Measurements from ENCODE around the gene CNKSR2.

CNKSR2 gene

GRCh38 chrX:21678048-21678612, 303.9 kb downstream of the CNKSR2 start:
- no peak for DNase-seq

- DNase-seq = no peak
Observed at GRCh38 chrX:21683941-21684340, 309.7 kb downstream of the CNKSR2 start.

- DNase-seq = no peak
Observed at GRCh38 chrX:21691512-21692018, 317.3 kb downstream of the CNKSR2 start.

GRCh38 chrX:21698272-21698671, 324.1 kb downstream of the CNKSR2 start:
- DNase-seq = no peak

GRCh38 chrX:21699136-21699535, 324.9 kb downstream of the CNKSR2 start:
- DNase-seq = no peak

GRCh38 chrX:21700275-21700674, 326.1 kb downstream of the CNKSR2 start:
- DNase-seq = no peak

GRCh38 chrX:21700967-21701366, 326.7 kb downstream of the CNKSR2 start:
- no peak for DNase-seq

GRCh38 chrX:21702725-21703124, 328.5 kb downstream of the CNKSR2 start:
- DNase-seq = no peak

Data from stimulated activated CD4-positive, alpha-beta T cell treated with anti-CD3 and anti-CD28 coated beads, Interleukin-12 subunit alpha, Interleukin-12 subunit beta, amount 100 ng/mL, for 4 hours (primary cell).